ENCODE results near the gene ELF5. TPM values are rescaled to one million over a fixed set of nuclear protein-coding genes. Genes with fewer than 3 reads are reported as not detected.

The ELF5 gene
- polyA plus RNA-seq, 4 donors, result 53.8 to 87.5 (median 74.9) TPM

- DNase-seq (ENCODE audit: low read depth in 4 of 4, low spot score in 2 of 4), result no peak
Observed at GRCh38 chr11:34523053-34523452, 9.5 kb upstream of the ELF5 start.

- no peak for DNase-seq (ENCODE audit: low read depth in 4 of 4, low spot score in 2 of 4)
Observed at GRCh38 chr11:34522188-34522587, 8.6 kb upstream of the ELF5 start.

- DNase-seq (ENCODE audit: low read depth in 4 of 4, low spot score in 2 of 4), result no peak
Observed at GRCh38 chr11:34521265-34521664, 7.7 kb upstream of the ELF5 start.

GRCh38 chr11:34519595-34520235, 6.1 kb upstream of the ELF5 start:
- DNase-seq (ENCODE audit: low read depth in 4 of 4, low spot score in 2 of 4), result no peak

GRCh38 chr11:34516247-34517040, 2.9 kb upstream of the ELF5 start:
- DNase-seq (ENCODE audit: low read depth in 4 of 4, low spot score in 2 of 4), result no peak

- no peak for DNase-seq (ENCODE audit: low read depth in 4 of 4, low spot score in 2 of 4)
Observed at GRCh38 chr11:34514597-34514996, 1.0 kb upstream of the ELF5 start.

- no peak for DNase-seq (ENCODE audit: low read depth in 4 of 4, low spot score in 2 of 4)
Observed at GRCh38 chr11:34512840-34513681, 533 bp downstream of the ELF5 start.

GRCh38 chr11:34510673-34511072, 2.9 kb downstream of the ELF5 start:
- DNase-seq (ENCODE audit: low read depth in 4 of 4, low spot score in 2 of 4), result no peak

GRCh38 chr11:34510218-34510617, 3.4 kb downstream of the ELF5 start:
- no peak for DNase-seq (ENCODE audit: low read depth in 4 of 4, low spot score in 2 of 4)

- DNase-seq (ENCODE audit: low read depth in 4 of 4, low spot score in 2 of 4), result no peak
Observed at GRCh38 chr11:34509336-34509876, 4.2 kb downstream of the ELF5 start.

- no peak for DNase-seq (ENCODE audit: low read depth in 4 of 4, low spot score in 2 of 4)
Observed at GRCh38 chr11:34508524-34508923, 5.1 kb downstream of the ELF5 start.

- no peak for DNase-seq (ENCODE audit: low read depth in 4 of 4, low spot score in 2 of 4)
Observed at GRCh38 chr11:34507610-34508009, 6.0 kb downstream of the ELF5 start.

GRCh38 chr11:34507156-34507555, 6.4 kb downstream of the ELF5 start:
- no peak for DNase-seq (ENCODE audit: low read depth in 4 of 4, low spot score in 2 of 4)

- DNase-seq (ENCODE audit: low read depth in 4 of 4, low spot score in 2 of 4), result no peak
Observed at GRCh38 chr11:34505874-34506273, 7.7 kb downstream of the ELF5 start.

- DNase-seq (ENCODE audit: low read depth in 4 of 4, low spot score in 2 of 4), result no peak
Observed at GRCh38 chr11:34502949-34503348, 10.6 kb downstream of the ELF5 start.

GRCh38 chr11:34501949-34502348, 11.6 kb downstream of the ELF5 start:
- DNase-seq (ENCODE audit: low read depth in 4 of 4, low spot score in 2 of 4), result no peak

GRCh38 chr11:34501500-34501899, 12.1 kb downstream of the ELF5 start:
- no peak for DNase-seq (ENCODE audit: low read depth in 4 of 4, low spot score in 2 of 4)

GRCh38 chr11:34499719-34500500, 13.7 kb downstream of the ELF5 start:
- DNase-seq (ENCODE audit: low read depth in 4 of 4, low spot score in 2 of 4), result no peak

- DNase-seq (ENCODE audit: low read depth in 4 of 4, low spot score in 2 of 4), result no peak
Observed at GRCh38 chr11:34495724-34496377, 17.7 kb downstream of the ELF5 start.

- DNase-seq (ENCODE audit: low read depth in 4 of 4, low spot score in 2 of 4), result no peak
Observed at GRCh38 chr11:34495239-34495723, 18.3 kb downstream of the ELF5 start.
